Middle frontal gyrus (tissue), 1 donor: ENCODE data around the gene CACNA1I.

ENCODE experiments used
- DNase-seq: peaks from one replicate; pipeline ENCODE4 v3.0.0-alpha.2; 2015; ENCODE audit warnings: low spot score; ENCODE audit errors: extremely low spot score

CACNA1I gene

DNA sequence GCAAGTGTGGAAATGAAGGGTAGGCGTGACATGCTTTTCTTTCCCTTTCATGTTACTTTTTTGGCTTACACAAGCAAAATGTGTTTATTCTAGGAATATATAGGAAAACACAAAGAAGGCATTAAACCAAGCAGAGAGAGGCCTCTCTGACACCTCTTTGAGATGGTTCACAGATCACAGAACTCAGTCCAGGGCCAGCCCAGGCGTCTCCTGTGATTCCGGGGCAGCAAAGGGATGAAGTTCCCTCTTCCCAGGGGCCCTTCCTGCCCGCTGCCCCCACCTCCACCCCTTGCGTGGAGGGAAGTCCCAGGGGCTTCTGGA is 78.0 kb downstream of the CACNA1I start:
- no peak for DNase-seq

DNA sequence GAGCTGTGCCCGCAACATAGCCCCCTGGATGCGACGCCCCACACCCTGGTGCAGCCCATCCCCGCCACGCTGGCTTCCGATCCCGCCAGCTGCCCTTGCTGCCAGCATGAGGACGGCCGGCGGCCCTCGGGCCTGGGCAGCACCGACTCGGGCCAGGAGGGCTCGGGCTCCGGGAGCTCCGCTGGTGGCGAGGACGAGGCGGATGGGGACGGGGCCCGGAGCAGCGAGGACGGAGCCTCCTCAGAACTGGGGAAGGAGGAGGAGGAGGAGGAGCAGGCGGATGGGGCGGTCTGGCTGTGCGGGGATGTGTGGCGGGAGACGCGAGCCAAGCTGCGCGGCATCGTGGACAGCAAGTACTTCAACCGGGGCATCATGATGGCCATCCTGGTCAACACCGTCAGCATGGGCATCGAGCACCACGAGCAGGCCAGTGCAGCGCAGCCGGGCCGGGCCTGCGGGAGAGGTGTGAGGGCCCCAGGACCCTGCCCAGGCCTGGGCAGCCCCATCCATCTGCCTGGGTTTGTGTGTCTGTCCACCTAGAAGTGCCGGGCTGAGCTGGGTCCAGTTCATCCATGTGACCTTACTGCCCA is 79.0 kb downstream of the CACNA1I start:
- DNase-seq = no peak

GRCh38 chr22:39651053-39651996 is 80.8 kb downstream of the CACNA1I start:
- DNase-seq = no peak

GRCh38 chr22:39652990-39653786 is 82.6 kb downstream of the CACNA1I start:
- DNase-seq = no peak

DNA sequence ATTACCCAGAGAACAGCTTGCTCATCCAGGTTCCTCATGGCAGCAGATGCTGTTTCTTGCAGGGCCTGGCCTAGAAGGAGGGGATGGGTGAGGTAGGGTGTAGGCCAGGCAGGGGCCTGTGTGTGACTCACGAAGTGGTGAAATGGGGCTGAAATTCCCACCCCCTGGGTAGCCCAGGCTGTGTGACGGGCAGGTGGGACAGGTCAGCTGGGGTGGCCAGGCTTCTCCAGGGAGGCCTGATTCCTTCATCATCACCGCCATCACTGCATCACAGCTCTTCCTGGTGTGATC is 83.2 kb downstream of the CACNA1I start:
- no peak for DNase-seq

DNA sequence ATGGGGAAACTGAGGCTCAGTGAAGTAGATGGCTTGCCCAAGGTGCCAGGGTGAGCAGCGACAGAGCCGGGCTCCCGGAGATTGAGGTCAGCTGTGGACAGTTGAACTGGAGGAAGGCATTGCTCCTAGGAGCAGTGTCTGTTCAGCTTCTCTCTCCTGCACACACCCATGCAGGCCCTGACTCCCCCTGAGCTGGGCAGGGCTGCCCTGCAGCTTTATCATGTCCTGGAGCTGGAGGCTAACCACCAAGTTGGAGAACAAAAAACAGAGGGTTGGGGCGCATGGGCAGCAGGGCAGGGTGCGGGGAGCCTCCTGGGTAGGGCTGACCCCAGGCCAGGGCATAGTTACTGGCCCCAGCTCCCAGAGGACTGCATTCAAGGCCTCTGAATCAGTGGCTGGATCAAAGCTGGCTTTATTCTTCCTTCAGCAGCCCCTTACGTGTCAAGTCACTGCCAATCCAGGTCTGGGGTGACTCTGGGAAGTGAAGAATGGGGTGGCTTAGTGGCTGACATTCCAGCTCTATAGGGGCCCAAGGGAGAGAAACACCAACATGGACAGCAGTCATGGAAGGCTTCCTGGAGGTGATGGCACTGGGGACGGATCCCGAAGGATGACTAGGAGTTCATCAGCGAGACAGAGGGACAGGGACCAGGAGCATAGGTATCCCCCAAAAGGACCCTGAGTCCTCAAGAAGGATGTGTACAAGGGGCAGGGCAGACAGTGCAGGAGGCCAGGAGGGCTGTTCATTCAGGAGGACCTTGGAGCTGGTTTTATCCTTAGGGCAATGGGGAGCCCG is 83.8 kb downstream of the CACNA1I start:
- no peak for DNase-seq

GRCh38 chr22:39655004-39655579 is 84.5 kb downstream of the CACNA1I start:
- no peak for DNase-seq

- DNase-seq = no peak
Measured at GRCh38 chr22:39655831-39656230, 85.3 kb downstream of the CACNA1I start.

GRCh38 chr22:39656495-39657490 is 86.2 kb downstream of the CACNA1I start:
- no peak for DNase-seq

DNA sequence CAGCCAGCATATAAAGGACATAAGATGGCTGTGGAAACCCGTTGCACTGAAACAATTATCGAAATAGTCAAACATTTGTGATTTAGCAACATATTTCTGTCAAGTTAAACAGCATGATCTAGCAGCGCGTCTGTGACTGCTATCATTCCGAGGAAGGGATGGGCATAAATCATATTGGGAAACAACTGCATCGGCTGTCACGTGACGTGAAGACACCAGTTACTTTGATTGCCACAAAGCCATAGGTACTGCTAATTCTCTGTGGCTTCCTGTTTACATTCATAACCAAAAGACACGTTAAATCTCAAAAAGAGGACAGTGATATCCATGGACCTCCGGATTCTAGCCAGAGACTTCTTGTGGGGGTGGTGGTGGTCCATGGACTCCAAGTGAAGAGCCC is 87.8 kb downstream of the CACNA1I start:
- DNase-seq = no peak

GRCh38 chr22:39658806-39659463 is 88.4 kb downstream of the CACNA1I start:
- DNase-seq = no peak

- DNase-seq = no peak
Measured at GRCh38 chr22:39661501-39661841, 90.9 kb downstream of the CACNA1I start.

GRCh38 chr22:39661842-39662685 is 91.5 kb downstream of the CACNA1I start:
- DNase-seq = no peak

GRCh38 chr22:39662686-39663052 is 92.1 kb downstream of the CACNA1I start:
- DNase-seq = no peak

GRCh38 chr22:39663751-39664150 is 93.2 kb downstream of the CACNA1I start:
- no peak for DNase-seq

DNA sequence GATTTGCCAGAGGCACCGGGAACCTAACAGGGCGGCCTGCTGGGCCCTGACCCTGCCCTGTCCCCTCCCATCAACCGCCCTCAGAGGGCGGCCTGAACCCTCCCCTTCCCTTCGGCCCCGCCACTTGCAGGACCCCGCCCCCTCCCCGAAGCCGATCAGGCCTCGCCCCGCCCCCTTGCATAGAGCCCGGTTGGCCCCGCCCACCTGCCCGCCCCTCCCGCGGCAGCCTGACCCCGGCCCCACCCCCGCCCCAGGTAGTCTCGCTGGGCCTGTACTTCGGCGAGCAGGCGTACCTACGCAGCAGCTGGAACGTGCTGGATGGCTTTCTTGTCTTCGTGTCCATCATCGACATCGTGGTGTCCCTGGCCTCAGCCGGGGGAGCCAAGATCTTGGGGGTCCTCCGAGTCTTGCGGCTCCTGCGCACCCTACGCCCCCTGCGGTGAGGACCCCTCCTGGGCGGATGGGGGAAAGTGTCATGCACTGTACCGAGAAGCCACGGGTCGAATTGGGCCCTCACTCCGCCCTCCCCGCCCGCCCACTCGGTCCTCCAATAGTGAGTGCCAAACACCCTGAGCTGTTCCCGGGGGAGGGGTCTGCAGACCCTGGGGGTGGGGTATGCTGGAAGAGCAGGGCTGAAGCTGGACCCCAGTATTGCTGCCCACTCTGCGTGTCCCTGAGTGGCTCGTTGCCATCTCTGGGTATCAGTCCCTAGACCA is 94.1 kb downstream of the CACNA1I start:
- DNase-seq = no peak

DNA sequence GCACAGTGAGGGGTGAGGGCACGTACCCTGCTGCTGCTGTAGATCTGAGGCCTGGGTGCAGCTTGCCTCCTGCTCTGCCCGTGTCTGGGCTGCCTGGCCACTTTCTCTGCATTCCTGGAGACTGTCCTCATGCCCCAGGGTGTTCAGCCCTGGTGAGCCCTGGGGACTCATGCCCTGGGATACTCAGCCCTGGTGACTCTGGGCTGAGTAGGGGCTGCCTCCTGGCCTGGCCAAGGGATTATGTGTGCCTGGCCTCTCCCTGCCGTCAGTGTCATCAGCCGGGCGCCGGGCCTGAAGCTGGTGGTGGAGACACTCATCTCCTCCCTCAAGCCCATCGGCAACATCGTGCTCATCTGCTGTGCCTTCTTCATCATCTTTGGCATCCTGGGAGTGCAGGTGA is 94.7 kb downstream of the CACNA1I start:
- no peak for DNase-seq
